Dermis blood vessel endothelial cell (primary cell): ENCODE results near the gene GPI. TPM values are rescaled to one million over a fixed set of nuclear protein-coding genes. Genes with fewer than 3 reads are reported as not detected.
"Not testable (repeated sequence)": the region's sequence is repeated elsewhere in the genome, so short reads cannot be mapped to it uniquely, and the experiment has no call there.

Experiments
- DNase-seq: peaks from one replicate; pipeline ENCODE4 v3.0.0; 2010
- total RNA-seq: library from RNA; depleted of rRNA; stranded (reverse); fragments of >200 nt; gene quantifications from 2 replicates; pipeline ENCODE4 v1.2.3, GENCODE V29; 2014

The GPI gene
- 128 and 344 TPM in 2 replicates for total RNA-seq

GRCh38 chr19:34364830-34365462 is at the start of gene GPI:
Gene GPI (plus strand): TSS chr19:34365196. CDS start chr19:34365267, 71 bp downstream.
- DNase-seq = peak; percentile 57

DNA sequence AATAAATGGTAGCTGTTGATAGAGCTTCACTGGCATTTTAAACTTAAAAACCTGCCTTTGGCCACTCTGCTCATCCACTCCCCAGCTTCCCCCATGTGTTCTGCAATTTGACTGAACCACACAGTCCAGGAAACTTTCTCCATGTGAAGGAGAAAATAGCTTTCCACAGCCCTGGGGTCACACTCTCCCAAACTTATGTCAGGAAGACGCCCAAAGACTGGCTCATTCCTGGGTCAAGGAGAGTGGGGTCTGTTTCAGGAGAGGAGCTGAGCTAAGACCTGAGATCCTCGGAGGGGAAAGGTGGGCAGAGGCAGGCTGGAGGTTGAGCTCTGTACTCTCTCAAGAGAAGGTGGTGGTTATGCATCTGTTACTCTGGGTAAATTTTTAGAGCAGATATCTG is 48.7 kb upstream of the GPI start:
- DNase-seq = no peak

DNA sequence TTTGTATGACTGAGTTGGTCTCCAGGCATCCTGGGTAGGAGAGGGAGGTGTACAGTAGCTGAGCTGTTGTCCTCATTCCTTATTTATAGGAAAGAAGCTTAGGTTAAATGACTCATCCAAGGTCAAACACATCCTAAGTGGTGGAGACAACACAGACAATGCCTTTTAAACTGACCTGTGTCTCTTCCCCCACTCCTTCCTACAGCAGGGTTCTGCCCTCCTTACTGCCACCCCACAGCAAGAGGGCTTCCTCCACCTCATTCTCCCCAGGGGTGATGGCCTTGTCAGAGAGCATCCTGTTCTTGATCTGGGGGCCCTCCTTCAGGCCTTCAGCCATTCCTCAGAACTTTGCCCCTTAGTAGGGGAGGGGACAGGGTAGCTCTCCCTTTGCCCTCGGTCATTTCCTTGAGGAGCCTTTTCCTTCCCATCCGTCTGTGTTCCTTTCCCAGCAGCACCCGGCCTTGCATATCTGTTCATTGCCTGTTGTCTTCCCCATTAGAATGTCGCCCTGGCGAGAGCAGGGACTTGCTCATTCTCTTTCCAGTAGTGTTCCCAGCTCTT is 48.2 kb upstream of the GPI start:
- peak; percentile 68 for DNase-seq

DNA sequence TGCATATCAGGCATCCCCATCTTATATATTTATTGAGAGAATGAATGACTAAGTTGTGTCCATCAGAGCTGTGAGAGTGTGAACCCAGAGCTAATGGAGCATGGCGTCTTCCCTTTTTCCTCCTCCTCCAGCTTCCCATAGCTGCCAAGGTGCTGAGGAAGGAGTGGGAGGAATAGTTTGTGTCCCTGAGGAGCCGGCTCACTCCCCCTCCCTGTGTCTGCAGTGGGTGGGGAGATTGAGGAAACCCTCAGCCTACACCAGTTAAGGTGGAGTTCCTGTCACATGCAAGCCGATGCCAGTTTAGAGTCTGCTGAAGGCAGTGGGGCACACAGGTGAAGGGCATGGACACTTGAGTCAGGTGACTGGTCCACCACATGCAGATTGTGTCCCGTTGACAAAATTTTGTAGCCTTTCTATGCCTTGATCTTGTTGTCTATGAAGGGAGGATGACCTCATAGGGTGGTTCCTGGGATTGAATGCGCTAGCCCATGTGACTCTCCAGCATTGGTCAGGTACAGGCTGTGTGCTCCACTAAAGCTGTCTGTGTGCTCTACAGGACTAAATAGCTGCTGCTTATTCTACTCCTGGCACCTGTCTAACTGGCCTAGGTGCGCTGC is 47.6 kb upstream of the GPI start:
- peak; percentile 73 for DNase-seq

GRCh38 chr19:34319230-34319585 is 45.8 kb upstream of the GPI start:
- DNase-seq = peak; percentile 42

GRCh38 chr19:34319785-34320184 is 45.2 kb upstream of the GPI start:
- DNase-seq = peak; percentile 97

DNA sequence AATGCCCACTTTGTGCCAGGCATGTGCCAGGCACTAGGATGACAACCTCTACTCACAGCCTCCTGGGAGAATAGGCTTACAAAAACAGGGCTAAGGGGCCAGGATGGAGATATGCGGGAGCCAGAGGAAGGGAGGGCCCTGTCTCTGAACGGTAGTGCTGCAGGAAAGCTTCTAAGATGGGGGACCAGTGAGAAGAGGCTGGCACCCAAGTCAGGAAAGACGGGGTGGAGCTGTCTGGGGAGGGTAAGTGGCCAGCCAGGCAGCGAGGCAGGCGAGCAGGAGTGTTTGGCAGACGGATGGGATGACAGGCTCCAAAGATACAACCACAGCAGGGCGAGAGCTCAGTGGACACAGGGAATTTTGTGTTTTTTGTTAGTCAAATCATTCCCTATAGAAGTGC is 44.7 kb upstream of the GPI start:
- DNase-seq = peak; percentile 50

DNA sequence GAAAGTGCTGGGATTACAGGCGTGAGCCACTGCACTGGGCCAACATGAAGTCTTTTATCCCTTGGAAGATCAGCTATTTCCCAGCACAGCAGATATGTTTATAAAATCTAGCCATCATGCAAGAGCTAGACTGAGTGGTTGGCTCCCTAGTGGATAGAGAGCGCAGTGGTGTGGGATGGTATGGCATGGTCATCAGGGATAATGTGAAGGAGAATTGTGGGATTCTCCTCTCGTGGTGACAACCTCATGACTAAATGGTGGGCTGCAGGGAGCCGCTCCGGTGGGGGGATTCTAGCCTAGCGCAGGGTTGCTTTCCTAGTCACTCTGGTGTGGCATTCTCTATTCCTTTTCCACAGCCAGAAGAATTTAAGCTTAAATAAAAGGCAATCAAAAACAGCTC is 43.3 kb upstream of the GPI start:
- no peak for DNase-seq

DNA sequence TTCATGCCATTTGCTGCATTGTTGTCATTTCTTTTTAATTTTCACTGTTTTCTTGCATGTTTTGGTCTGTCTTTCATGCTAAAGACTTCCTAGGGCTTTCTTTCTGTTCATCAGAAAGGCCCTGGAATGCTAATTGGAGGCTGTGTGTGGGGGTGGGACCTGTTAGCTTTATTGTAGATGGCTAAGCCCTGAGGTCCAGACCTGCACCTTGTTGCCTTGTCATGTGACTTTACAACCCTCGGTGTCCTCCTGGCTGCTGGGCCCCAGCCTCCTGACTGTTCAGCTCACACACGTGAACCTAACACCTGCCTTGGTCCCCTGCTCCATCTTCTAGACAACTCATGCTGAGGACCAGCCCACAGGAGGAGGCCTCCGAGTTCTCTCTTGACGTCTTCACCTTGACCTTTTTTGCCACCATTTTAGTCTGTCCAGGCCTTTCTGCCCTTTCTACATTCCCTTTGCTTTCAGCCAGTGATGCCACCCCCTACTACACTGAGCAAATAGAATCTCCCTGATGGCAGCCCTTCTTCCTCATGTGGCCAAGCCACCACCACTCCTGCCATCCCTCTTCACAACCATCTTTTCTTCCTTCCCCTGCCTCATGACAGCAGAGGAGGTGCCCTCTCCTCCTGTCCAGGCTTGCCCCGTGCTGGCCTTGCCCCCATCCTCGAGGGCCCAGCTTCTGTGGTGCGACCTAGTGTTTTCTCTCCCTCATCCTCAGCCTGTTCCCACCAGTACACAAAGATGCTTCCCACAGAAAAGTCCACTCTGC is 41.4 kb upstream of the GPI start:
- no peak for DNase-seq

DNA sequence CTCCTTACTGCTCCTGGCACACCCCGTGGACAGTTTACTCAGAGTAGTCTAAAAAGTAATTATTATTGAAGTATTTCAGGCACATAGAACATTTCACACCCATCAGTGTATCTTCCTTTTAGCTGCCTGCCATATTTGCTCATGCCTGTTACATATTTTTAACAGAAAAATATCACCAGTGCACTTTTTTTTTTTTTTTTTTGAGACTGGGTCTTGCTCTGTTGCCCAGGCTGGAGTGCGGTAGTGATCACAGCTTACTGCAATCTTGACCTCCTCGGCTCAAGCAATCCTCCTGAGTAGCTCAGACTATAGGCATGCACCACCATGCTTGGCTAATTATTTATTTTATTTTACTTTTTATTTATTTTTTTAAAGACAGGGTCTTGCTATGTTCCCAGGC is 40.7 kb upstream of the GPI start:
- DNase-seq = no peak

GRCh38 chr19:34325181-34325580 is 39.8 kb upstream of the GPI start:
- no peak for DNase-seq

DNA sequence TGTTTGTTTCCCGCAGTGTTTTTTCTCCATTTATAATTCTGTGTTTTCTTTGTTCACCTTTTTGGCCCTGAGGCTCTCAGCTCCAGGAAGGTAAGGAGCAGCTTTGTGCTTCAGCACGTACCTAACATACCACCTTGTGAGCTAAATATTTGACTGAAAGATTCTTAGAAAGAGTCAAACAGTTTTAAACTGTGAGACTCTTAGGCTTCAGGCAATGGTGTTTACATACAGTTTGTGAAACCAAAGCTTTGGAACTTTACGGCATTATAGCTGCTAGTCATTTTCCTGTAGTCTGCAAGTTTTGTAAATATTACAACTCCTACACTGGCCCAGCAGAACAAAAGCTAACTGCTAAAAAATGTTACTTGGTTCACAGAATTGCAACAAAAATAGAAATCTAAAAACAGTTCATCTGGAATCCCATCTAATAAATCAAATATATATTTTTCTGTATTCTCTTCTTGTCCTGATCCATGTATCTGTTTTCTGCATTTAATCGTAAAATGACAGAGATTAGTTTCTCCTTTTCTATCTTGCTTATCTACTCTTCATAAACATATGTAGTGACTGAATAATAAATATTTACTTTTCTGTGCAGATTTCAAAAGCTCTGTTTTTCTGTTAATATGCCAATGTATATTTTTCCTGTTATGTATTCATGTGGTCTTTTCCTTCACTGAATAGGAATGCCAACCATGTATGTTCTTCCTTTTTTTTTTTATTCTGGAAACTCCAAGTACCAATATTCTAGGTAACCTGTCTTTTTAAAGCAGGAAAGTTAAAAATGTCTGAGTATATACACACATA is 38.8 kb upstream of the GPI start:
- DNase-seq = no peak

DNA sequence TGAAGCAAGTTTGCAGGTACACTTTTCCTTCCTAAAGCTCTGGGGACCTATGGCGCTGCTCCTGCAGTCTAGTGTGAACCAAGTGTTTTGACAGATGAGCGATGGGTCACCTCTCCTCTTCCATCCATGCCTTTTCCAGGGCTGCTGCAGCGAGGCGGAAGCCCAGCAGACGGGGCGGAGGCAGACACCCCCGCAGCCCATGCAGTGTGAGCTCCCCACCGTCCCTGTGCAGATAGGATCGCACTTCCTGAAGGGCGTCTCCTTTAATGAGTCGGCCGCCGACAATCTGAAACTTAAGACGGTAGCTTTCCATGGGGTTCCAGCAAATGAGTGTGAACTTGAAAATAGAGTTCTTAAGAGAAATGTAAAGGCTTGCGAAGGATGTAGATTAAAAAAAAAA is 37.1 kb upstream of the GPI start:
- peak; percentile 66 for DNase-seq

- no peak for DNase-seq
These were observed 36.0 kb upstream of the GPI start for GRCh38 chr19:34328982-34329381.

- no peak for DNase-seq
These were observed 34.9 kb upstream of the GPI start for GRCh38 chr19:34330116-34330515.

DNA sequence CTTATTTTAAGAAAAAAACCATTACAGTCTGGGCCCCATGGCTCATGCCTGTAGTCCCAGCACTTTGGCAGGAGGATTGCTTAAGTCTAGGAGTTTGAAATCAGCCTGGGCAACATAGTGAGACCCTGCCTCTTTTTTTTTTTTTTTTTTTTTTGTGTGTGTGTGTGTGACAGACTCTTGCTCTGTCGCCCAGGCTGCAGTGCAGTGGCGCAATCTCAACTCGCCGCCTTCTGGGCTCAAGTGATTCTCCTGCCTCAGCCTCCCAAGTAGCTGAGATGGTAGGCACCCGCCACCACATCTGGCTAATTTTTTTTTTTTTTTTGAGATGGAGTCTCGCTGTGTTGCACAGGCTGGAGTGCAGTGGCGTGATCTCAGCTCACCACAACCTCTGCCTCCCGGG is 34.4 kb upstream of the GPI start:
- DNase-seq = not testable (repeated sequence)

- DNase-seq = not testable (repeated sequence)
These were observed 33.4 kb upstream of the GPI start for GRCh38 chr19:34331596-34331995.

DNA sequence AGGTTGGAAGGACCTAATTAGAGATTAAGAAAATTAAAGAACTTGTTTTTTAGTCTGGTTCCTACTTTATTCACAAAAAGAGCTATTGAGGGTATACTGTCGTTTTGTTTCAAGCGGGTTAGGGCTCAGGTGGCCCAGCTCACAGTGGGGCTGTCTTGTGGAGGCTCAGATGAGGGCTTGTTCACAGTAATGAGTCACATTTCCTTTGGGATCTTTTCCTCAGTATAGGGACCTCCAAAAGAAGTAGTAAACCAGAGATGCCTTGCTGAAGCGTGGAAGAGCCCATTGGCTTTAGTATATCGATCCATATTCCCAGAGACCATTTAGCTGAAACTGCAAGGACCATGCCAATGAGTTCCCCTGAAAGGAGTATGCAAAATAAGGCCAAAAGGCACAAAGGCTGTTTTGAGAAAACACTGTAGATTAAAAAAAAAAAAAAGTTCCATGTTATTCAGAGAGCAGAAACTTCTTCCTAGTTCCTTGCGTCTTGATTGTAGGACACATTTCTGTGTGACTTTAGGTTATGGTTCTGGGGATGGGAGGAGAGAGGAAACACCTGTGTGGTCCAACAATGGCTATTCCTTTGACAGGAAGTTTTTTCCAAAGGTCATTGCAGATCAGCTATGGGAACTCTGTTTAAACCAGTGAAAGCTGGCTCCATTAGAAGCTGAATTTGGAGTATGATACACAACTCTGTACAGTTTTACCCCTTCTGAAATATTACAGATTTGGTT is 32.8 kb upstream of the GPI start:
- DNase-seq = peak; percentile 95

GRCh38 chr19:34335914-34336313 is 29.1 kb upstream of the GPI start:
- no peak for DNase-seq

GRCh38 chr19:34336781-34337271 is 28.2 kb upstream of the GPI start:
- peak; percentile 73 for DNase-seq

GRCh38 chr19:34337739-34338138 is 27.3 kb upstream of the GPI start:
- no peak for DNase-seq
